ENCODE measurements around the gene KRT6C.

The KRT6C gene

GRCh38 chr12:52473768-52474167 lies at the start of gene KRT6C:
Gene KRT6C, minus strand, starts transcription at chr12:52473805. Its CDS starts 68 bp downstream, at chr12:52473737.
- TF ChIP-seq POLR2A (IDR thresholded peaks at IDR 0.05; ENCODE audit: low read length) (no peak), GATA1 (IDR thresholded peaks at IDR 0.05; ENCODE audit: low read depth, low read length) (no peak)
- DNase-seq: no peak

- TF ChIP-seq POLR2A (IDR thresholded peaks at IDR 0.05; ENCODE audit: low read length): no peak
- DNase-seq: no peak
Measured at GRCh38 chr12:52522346-52523011, 48.9 kb upstream of the KRT6C start.

- TF ChIP-seq POLR2A (IDR thresholded peaks at IDR 0.05; ENCODE audit: low read length) (no peak), GATA1 (IDR thresholded peaks at IDR 0.05; ENCODE audit: low read depth, low read length) (no peak)
- DNase-seq: no peak
Measured at GRCh38 chr12:52521568-52522266, 48.1 kb upstream of the KRT6C start.

GRCh38 chr12:52521175-52521567 lies 47.6 kb upstream of the KRT6C start:
- TF ChIP-seq POLR2A (IDR thresholded peaks at IDR 0.05; ENCODE audit: low read length): no peak
- TF ChIP-seq GATA1 (IDR thresholded peaks at IDR 0.05; ENCODE audit: low read depth, low read length): no peak
- no peak for DNase-seq

- TF ChIP-seq POLR2A (IDR thresholded peaks at IDR 0.05; ENCODE audit: low read length): no peak
- TF ChIP-seq GATA1 (IDR thresholded peaks at IDR 0.05; ENCODE audit: low read depth, low read length): no peak
Measured at GRCh38 chr12:52519826-52520662, 46.4 kb upstream of the KRT6C start, which contains the start of gene KRT5. Gene KRT5, minus strand, starts transcription at chr12:52520394. Its CDS starts 98 bp downstream, at chr12:52520296.

GRCh38 chr12:52519387-52519703 lies 45.7 kb upstream of the KRT6C start:
- TF ChIP-seq GATA1 (IDR thresholded peaks at IDR 0.05; ENCODE audit: low read depth, low read length) (no peak), POLR2A (IDR thresholded peaks at IDR 0.05; ENCODE audit: low read length) (no peak)
- DNase-seq: no peak

More at GRCh38 chr12:52519826-52520662, 46.4 kb upstream of the KRT6C start, which contains the start of gene KRT5:
- DNase-seq: no peak

GRCh38 chr12:52518574-52519386 lies 45.2 kb upstream of the KRT6C start:
- TF ChIP-seq POLR2A (IDR thresholded peaks at IDR 0.05; ENCODE audit: low read length): no peak
- TF ChIP-seq GATA1 (IDR thresholded peaks at IDR 0.05; ENCODE audit: low read depth, low read length): no peak
- DNase-seq: no peak

GRCh38 chr12:52517888-52518287 lies 44.3 kb upstream of the KRT6C start:
- no peak for DNase-seq
- no peak for TF ChIP-seq POLR2A (IDR thresholded peaks at IDR 0.05; ENCODE audit: low read length)
- no peak for TF ChIP-seq GATA1 (IDR thresholded peaks at IDR 0.05; ENCODE audit: low read depth, low read length)

- DNase-seq: no peak
- no peak for TF ChIP-seq POLR2A (IDR thresholded peaks at IDR 0.05; ENCODE audit: low read length)
- no peak for TF ChIP-seq GATA1 (IDR thresholded peaks at IDR 0.05; ENCODE audit: low read depth, low read length)
Measured at GRCh38 chr12:52517005-52517835, 43.6 kb upstream of the KRT6C start.

GRCh38 chr12:52515927-52516831 lies 42.6 kb upstream of the KRT6C start:
- TF ChIP-seq GATA1 (IDR thresholded peaks at IDR 0.05; ENCODE audit: low read depth, low read length): no peak
- no peak for TF ChIP-seq POLR2A (IDR thresholded peaks at IDR 0.05; ENCODE audit: low read length)
- DNase-seq: no peak

- TF ChIP-seq POLR2A (IDR thresholded peaks at IDR 0.05; ENCODE audit: low read length): no peak
- no peak for TF ChIP-seq GATA1 (IDR thresholded peaks at IDR 0.05; ENCODE audit: low read depth, low read length)
- no peak for DNase-seq
Measured at GRCh38 chr12:52515319-52515646, 41.7 kb upstream of the KRT6C start.
